ENCODE measurements around the gene ASIC4.

ASIC4 gene

GRCh38 chr2:219537657-219538488 is 23.6 kb downstream of the ASIC4 start:
- DNase-seq = no peak

GRCh38 chr2:219538504-219538951 is 24.2 kb downstream of the ASIC4 start:
- DNase-seq = no peak

GRCh38 chr2:219538956-219539788 is 24.9 kb downstream of the ASIC4 start:
- no peak for DNase-seq

GRCh38 chr2:219539926-219540678 is 25.8 kb downstream of the ASIC4 start:
- no peak for DNase-seq

- DNase-seq = no peak
Measured at GRCh38 chr2:219540784-219541504, 26.7 kb downstream of the ASIC4 start.

GRCh38 chr2:219541611-219542180 is 27.4 kb downstream of the ASIC4 start:
- DNase-seq = peak; percentile 79

- DNase-seq = no peak
Measured at GRCh38 chr2:219542931-219543595, 28.8 kb downstream of the ASIC4 start.

GRCh38 chr2:219543596-219544358 is 29.5 kb downstream of the ASIC4 start, which contains the start of the genes CHPF and TMEM198:
Gene CHPF, minus strand, starts transcription at chr2:219543809. Its CDS starts 271 bp downstream, at chr2:219543538.
Gene TMEM198, plus strand, starts transcription at chr2:219544028. Its CDS starts 700 bp downstream, at chr2:219544728.
- DNase-seq = peak; percentile 90

GRCh38 chr2:219544567-219544966 is 30.3 kb downstream of the ASIC4 start:
- no peak for DNase-seq

GRCh38 chr2:219545295-219545942 is 31.1 kb downstream of the ASIC4 start:
- no peak for DNase-seq

- no peak for DNase-seq
Measured at GRCh38 chr2:219545943-219546352, 31.7 kb downstream of the ASIC4 start.

GRCh38 chr2:219547621-219548020 is 33.3 kb downstream of the ASIC4 start:
- DNase-seq = no peak

GRCh38 chr2:219548990-219549389 is 34.7 kb downstream of the ASIC4 start:
- no peak for DNase-seq

GRCh38 chr2:219549619-219550018 is 35.3 kb downstream of the ASIC4 start:
- DNase-seq = no peak

GRCh38 chr2:219551441-219552381 is 37.4 kb downstream of the ASIC4 start:
- no peak for DNase-seq

GRCh38 chr2:219552382-219553167 is 38.3 kb downstream of the ASIC4 start:
- DNase-seq = peak; percentile 72

- no peak for DNase-seq
Measured at GRCh38 chr2:219553168-219553417, 38.8 kb downstream of the ASIC4 start.

GRCh38 chr2:219553463-219553963 is 39.2 kb downstream of the ASIC4 start:
- no peak for DNase-seq

Data from effector CD4-positive, alpha-beta T cell (primary cell).